ENCODE measurements around the gene LAMB1. TPM values are rescaled to one million over a fixed set of nuclear protein-coding genes. Genes with fewer than 3 reads are reported as not detected.
A peak's percentile ranks its signal among the peaks of the same experiment; 100 is the strongest.
"Not testable (repeated sequence)": the region's sequence is repeated elsewhere in the genome, so short reads cannot be mapped to it uniquely, and the experiment has no call there.

The LAMB1 gene
- total RNA-seq, 2 donors from 2014 or later = 91.6 to 96.7 TPM

DNA sequence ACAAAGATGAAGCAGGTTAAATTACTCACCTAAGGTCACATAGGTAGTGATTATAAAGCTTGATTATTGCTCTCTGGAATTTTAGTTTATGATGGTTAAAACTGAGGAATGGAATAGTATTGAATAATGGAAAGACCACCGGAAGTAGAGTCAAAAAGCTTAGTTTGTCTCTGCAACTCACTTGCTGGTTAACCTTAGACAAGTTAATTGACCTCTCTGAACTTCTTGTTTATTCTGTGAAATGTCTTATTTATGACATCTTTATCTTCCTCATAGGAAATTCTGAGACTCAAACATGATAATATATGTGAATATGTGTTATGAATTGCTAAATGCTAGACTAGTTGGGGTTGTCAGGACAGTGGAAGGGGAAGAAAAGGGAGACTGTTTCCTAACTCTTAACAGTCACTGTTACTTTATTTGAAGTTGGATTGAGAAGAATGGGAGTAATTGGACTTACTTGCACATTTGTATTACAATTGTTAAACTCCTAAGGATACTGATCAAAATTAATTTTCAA lies 102.4 kb downstream of the LAMB1 start:
- intact Hi-C loops (cut with DNase I) = no loop called here
- no peaks in the 10 kb centered on the region for H3K9me3 ChIP-seq
- H3K27ac ChIP-seq = no peak overlapping the region
- H3K4me1 ChIP-seq = no peaks in the 10 kb centered on the region
- DNase-seq = no peak
- TF ChIP-seq, protein P1, sequence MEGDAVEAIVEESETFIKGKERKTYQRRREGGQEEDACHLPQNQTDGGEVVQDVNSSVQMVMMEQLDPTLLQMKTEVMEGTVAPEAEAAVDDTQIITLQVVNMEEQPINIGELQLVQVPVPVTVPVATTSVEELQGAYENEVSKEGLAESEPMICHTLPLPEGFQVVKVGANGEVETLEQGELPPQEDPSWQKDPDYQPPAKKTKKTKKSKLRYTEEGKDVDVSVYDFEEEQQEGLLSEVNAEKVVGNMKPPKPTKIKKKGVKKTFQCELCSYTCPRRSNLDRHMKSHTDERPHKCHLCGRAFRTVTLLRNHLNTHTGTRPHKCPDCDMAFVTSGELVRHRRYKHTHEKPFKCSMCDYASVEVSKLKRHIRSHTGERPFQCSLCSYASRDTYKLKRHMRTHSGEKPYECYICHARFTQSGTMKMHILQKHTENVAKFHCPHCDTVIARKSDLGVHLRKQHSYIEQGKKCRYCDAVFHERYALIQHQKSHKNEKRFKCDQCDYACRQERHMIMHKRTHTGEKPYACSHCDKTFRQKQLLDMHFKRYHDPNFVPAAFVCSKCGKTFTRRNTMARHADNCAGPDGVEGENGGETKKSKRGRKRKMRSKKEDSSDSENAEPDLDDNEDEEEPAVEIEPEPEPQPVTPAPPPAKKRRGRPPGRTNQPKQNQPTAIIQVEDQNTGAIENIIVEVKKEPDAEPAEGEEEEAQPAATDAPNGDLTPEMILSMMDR (IDR thresholded peaks at IDR 0.05) = no peak
- no peak overlapping the region for H3K9ac ChIP-seq (ENCODE audit: low read depth in 2 of 2, low read length in 2 of 2)
- H3K36me3 ChIP-seq = peaks cover 6% of the 10 kb centered on the region
- H3K4me3 ChIP-seq = no peak overlapping the region
- H3K27me3 ChIP-seq = no peaks in the 10 kb centered on the region

DNA sequence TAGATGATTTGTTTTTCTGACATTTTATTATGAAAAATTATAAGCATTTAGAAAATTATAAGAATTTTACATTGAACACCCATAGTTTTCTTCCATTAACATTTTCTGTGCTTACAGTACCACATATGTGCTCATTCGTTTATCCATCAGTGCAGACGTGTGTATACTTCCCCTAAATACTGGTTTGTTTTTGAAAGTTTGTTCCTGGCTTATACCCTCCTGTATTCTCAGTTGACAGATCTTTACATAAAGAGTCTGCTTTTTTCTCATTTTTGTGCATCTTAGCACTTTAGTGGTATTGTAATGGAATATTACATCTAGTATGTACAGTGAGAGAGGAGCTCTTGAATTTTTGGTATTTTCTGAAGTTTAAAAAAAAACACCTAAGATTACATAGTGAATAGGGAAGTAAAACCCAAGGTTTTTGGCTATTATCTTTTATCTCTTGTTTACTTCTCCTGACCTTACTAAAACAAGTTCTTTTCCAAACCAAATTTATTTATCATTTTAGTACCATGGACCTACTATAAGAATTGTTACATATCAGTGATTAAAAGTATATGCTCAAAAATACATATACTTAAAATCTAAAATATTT lies 103.9 kb downstream of the LAMB1 start:
- DNase-seq = no peak
- TF ChIP-seq, protein P1 (IDR thresholded peaks at IDR 0.05) = no peak
- H3K36me3 ChIP-seq = peaks cover 6% of the 10 kb centered on the region
- H3K4me1 ChIP-seq = no peaks in the 10 kb centered on the region
- no peaks in the 10 kb centered on the region for H3K9me3 ChIP-seq
- H3K27ac ChIP-seq = no peak overlapping the region
- intact Hi-C loops (cut with DNase I) = loop anchor here (10.0 kb wide), 1 partner anchor 334 kb away; the partner anchor contains the start of genes COG5 and DUS4L
- H3K27me3 ChIP-seq = no peaks in the 10 kb centered on the region
- H3K9ac ChIP-seq (ENCODE audit: low read depth in 2 of 2, low read length in 2 of 2) = no peak overlapping the region
- H3K4me3 ChIP-seq = no peak overlapping the region

DNA sequence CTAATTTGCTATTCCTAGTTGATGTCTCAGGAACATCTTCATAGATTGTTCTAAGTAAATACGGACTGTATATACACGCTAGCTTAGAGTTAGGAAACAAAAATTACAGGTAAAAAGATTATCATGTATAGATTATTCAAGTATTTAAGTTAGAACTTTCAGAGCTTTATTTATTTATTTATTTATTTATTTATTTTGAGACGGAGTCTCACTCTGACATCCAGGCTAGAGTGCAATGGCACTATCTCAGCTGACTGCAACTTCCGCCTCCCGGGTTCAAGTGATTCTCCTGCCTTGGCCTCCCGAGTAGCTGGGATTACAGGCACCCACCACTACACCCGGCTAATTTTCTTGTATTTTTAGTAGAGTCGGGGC lies 110.6 kb downstream of the LAMB1 start:
- not testable (repeated sequence) for H3K4me1 ChIP-seq, DNase-seq, H3K27ac ChIP-seq, H3K36me3 ChIP-seq, H3K9me3 ChIP-seq, H3K27me3 ChIP-seq
- intact Hi-C loops (cut with DNase I) = loop anchor here (10.0 kb wide), 1 partner anchor 328 kb away; the partner anchor contains the start of genes COG5 and DUS4L
- H3K4me3 ChIP-seq = peak overlapping the region; percentile 59
- H3K9ac ChIP-seq (ENCODE audit: low read depth in 2 of 2, low read length in 2 of 2) = peak overlapping the region in 1 of 2 donors; percentile 95

DNA sequence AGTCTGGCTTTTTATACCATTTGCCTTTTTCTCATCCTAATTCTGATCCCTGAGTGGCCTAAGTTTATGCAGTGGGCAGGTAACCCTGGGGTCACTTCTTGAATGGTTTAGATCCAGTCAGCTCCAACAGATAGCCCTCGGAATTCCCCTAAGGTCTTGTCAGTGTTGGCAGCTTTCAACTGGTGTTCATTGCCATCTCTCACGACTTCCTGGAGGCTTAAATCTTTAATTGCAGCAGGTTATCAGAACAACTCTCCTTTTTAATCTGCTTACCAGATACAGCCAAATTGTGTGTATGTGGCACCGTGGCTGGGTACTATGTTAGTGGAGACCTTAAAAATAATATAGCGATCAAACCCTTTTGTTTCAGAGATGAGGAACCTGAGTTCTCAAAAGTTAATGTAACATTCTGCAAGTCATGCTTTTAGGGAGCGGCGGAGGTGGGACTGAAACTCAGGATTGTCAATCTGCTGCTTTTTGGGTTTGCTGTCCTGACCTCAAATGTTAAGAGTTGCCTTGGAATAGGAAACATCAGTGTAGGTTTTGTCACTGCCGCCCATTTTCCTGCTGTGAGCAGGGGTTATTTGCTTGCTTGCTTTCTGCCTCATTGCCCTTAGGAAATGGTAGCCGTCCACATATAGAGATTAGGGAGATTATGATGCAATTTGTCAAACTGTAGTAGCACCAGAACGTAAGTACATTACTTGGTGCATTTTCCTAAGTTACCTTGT lies 111.2 kb downstream of the LAMB1 start:
- Histone ChIP-seq H3K36me3 (no peaks in the 10 kb centered on the region), H3K4me1 (peaks cover 3% of the 10 kb centered on the region), H3K27ac (peak overlapping the region; percentile 96), H3K9me3 (no peaks in the 10 kb centered on the region), H3K9ac (ENCODE audit: low read depth in 2 of 2, low read length in 2 of 2) (peak overlapping the region; percentile 89 to 95), H3K27me3 (no peaks in the 10 kb centered on the region), H3K4me3 (peak overlapping the region; percentile 59)
- TF ChIP-seq, protein P1 (IDR thresholded peaks at IDR 0.05) = no peak
- DNase-seq = no peak
- intact Hi-C loops (cut with DNase I) = loop anchor here (10.0 kb wide), 1 partner anchor 327 kb away; the partner anchor contains the start of genes COG5 and DUS4L

DNA sequence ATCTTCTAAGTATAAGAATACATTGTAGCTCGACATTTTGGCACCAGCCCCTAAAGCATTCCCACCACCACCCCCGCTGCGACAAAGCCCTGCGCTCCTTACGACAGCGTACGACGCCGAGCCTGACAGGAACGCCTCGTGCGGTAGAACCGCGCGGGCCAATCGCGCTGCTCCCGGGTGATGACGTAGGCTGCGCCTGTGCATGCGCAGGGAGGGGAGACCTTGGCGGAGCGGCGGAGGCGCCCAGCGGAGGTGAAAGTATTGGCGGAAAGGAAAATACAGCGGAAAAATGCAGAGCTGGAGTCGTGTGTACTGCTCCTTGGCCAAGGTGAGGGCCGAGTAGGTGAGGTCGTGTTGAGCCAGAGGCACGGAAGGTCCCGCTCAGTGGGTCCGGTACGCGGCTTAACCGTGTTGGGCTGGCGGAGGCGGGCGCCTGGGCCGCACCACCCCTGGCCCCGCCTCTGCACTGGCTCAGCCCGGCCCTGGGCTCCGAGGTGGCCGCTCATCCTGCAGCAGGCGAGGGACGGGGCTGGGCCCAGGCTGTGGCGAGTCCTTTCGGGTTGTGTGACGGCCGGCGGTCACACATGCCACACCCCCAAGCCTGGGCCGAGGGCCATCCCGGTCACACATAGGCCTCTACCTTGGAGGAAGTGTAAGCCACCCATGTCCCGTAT lies 111.9 kb downstream of the LAMB1 start, which contains the start of gene DLD:
Gene DLD (plus strand): TSS at position 222 of the 674 bp plus-strand sequence. CDS start 68 bp downstream, at position 290.
- H3K4me1 ChIP-seq = peaks cover 3% of the 10 kb centered on the region

More for the DNA sequence above, 111.9 kb downstream of the LAMB1 start, which contains the start of gene DLD:
- Histone ChIP-seq H3K9me3 (no peaks in the 10 kb centered on the region), H3K9ac (ENCODE audit: low read depth in 2 of 2, low read length in 2 of 2) (peak within 1 kb of the TSS; percentile 89 to 95), H3K36me3 (no peaks in the 10 kb centered on the region), H3K27me3 (no peaks in the 10 kb centered on the region), H3K4me3 (peak within 1 kb of the TSS; percentile 59), H3K27ac (peak within 1 kb of the TSS; percentile 96)
- TF ChIP-seq, protein P1 (IDR thresholded peaks at IDR 0.05) = no peak
- intact Hi-C loops (cut with DNase I) = loop anchor here (10.0 kb wide), 1 partner anchor 326 kb away; the partner anchor contains the start of genes COG5 and DUS4L
- peak; percentile 95 for DNase-seq
